Hematopoietic multipotent progenitor cell treated with erythropoietin and hydrocortisone succinate and interleukin-3 and kit ligand, for 8 days (in vitro differentiated cells): Measurements from ENCODE around the gene NAA10.
A peak's percentile ranks its signal among the peaks of the same experiment; 100 is the strongest.

Experiments
- DNase-seq: peaks from one replicate; pipeline ENCODE4 v3.0.0-alpha.2; 2015

The NAA10 gene

GRCh38 chrX:153966841-153967535 is 32.2 kb upstream of the NAA10 start:
- DNase-seq, result no peak

GRCh38 chrX:153966283-153966688 is 31.4 kb upstream of the NAA10 start:
- DNase-seq, result no peak

- DNase-seq, result no peak
These were observed 30.6 kb upstream of the NAA10 start for GRCh38 chrX:153965406-153965805.

GRCh38 chrX:153964105-153964504 is 29.3 kb upstream of the NAA10 start:
- DNase-seq, result no peak

- DNase-seq, result no peak
These were observed 28.7 kb upstream of the NAA10 start for GRCh38 chrX:153963546-153963945.

GRCh38 chrX:153961292-153961691 is 26.5 kb upstream of the NAA10 start:
- no peak for DNase-seq

- no peak for DNase-seq
These were observed 25.9 kb upstream of the NAA10 start for GRCh38 chrX:153960786-153961185.

- DNase-seq, result no peak
These were observed 25.2 kb upstream of the NAA10 start for GRCh38 chrX:153960077-153960476.

- DNase-seq, result no peak
These were observed 24.8 kb upstream of the NAA10 start for GRCh38 chrX:153959649-153960048.

GRCh38 chrX:153958605-153959004 is 23.8 kb upstream of the NAA10 start:
- no peak for DNase-seq

- no peak for DNase-seq
These were observed 22.4 kb upstream of the NAA10 start for GRCh38 chrX:153957224-153957623.

- DNase-seq, result no peak
These were observed 21.4 kb upstream of the NAA10 start for GRCh38 chrX:153956044-153956907.

- no peak for DNase-seq
These were observed 20.4 kb upstream of the NAA10 start for GRCh38 chrX:153955228-153955732.

- DNase-seq, result no peak
These were observed 19.9 kb upstream of the NAA10 start for GRCh38 chrX:153954558-153955227.

GRCh38 chrX:153953892-153954557 is 19.2 kb upstream of the NAA10 start:
- no peak for DNase-seq

- DNase-seq, result peak; percentile 59
These were observed 18.5 kb upstream of the NAA10 start for GRCh38 chrX:153953342-153953830.

GRCh38 chrX:153952373-153953026 is 17.7 kb upstream of the NAA10 start:
- DNase-seq, result no peak

- no peak for DNase-seq
These were observed 17.0 kb upstream of the NAA10 start for GRCh38 chrX:153951683-153952372.

GRCh38 chrX:153950127-153950526 is 15.3 kb upstream of the NAA10 start:
- DNase-seq, result no peak

- no peak for DNase-seq
These were observed 14.3 kb upstream of the NAA10 start for GRCh38 chrX:153948847-153949805.
